D341Med (cell line): ENCODE results near the gene KLK1.

Experiments
- DNase-seq: peaks from one replicate; pipeline ENCODE4 v3.0.0; 2012; ENCODE audit warnings: low spot score

The KLK1 gene

GRCh38 chr19:50823389-50824042 is at the start of gene KLK1:
Gene KLK1, minus strand, starts transcription at chr19:50823787. Its CDS starts 39 bp downstream, at chr19:50823748.
- no peak for DNase-seq

- DNase-seq: no peak
Observed at GRCh38 chr19:50873056-50873455, 49.5 kb upstream of the KLK1 start, which contains the start of gene KLK2. Gene KLK2, plus strand, starts transcription at chr19:50873439. Its CDS starts 35 bp downstream, at chr19:50873474.

GRCh38 chr19:50870417-50871089 is 47.0 kb upstream of the KLK1 start:
- no peak for DNase-seq

- no peak for DNase-seq
Observed at GRCh38 chr19:50869479-50869878, 45.9 kb upstream of the KLK1 start.

- DNase-seq: no peak
Observed at GRCh38 chr19:50861496-50862286, 38.1 kb upstream of the KLK1 start.

- no peak for DNase-seq
Observed at GRCh38 chr19:50861010-50861409, 37.4 kb upstream of the KLK1 start.

GRCh38 chr19:50859849-50860248 is 36.3 kb upstream of the KLK1 start:
- no peak for DNase-seq

GRCh38 chr19:50858886-50859285 is 35.3 kb upstream of the KLK1 start:
- DNase-seq: no peak

GRCh38 chr19:50857366-50857765 is 33.8 kb upstream of the KLK1 start:
- no peak for DNase-seq

GRCh38 chr19:50854636-50855410 is 31.2 kb upstream of the KLK1 start, which contains the start of gene KLK3:
Gene KLK3, plus strand, starts transcription at chr19:50854915. Its CDS starts 41 bp downstream, at chr19:50854956.
- no peak for DNase-seq

GRCh38 chr19:50851620-50852019 is 28.0 kb upstream of the KLK1 start:
- no peak for DNase-seq

- DNase-seq: no peak
Observed at GRCh38 chr19:50850738-50851137, 27.2 kb upstream of the KLK1 start.

GRCh38 chr19:50844296-50844935 is 20.8 kb upstream of the KLK1 start:
- no peak for DNase-seq

- no peak for DNase-seq
Observed at GRCh38 chr19:50843701-50844221, 20.2 kb upstream of the KLK1 start.

GRCh38 chr19:50843205-50843604 is 19.6 kb upstream of the KLK1 start:
- no peak for DNase-seq

- no peak for DNase-seq
Observed at GRCh38 chr19:50842130-50842529, 18.5 kb upstream of the KLK1 start.

- no peak for DNase-seq
Observed at GRCh38 chr19:50839712-50840655, 16.4 kb upstream of the KLK1 start.

GRCh38 chr19:50838239-50838638 is 14.7 kb upstream of the KLK1 start:
- no peak for DNase-seq

GRCh38 chr19:50837300-50837699 is 13.7 kb upstream of the KLK1 start:
- DNase-seq: no peak

GRCh38 chr19:50836543-50837195 is 13.1 kb upstream of the KLK1 start:
- no peak for DNase-seq
